ENCODE data around the gene RASSF4.

RASSF4 gene

GRCh38 chr10:45001381-45002148 lies 42.0 kb downstream of the RASSF4 start:
- Histone ChIP-seq H3K36me3 (ENCODE audit: control insufficient read depth in 1 of 2, insufficient read depth in 2 of 2, low read depth in 1 of 2, low read length in 2 of 2) (peaks cover 3 to 24% of the 10 kb centered on the region in 2 experiments), H2BK120ac (ENCODE audit: low read depth, low read length) (peak overlapping the region; percentile 89), H2AK5ac (ENCODE audit: low read length, severe bottlenecking) (no peak overlapping the region), H3K4me2 (ENCODE audit: low read length, poor library complexity, severe bottlenecking) (peak overlapping the region; percentile 65), H2BK15ac (ENCODE audit: low read depth, poor library complexity, severe bottlenecking) (peak overlapping the region; percentile 21), H3K9me3 (ENCODE audit: control insufficient read depth, low read length) (peaks cover 8% of the 10 kb centered on the region), H3K4me1 (ENCODE audit: control insufficient read depth, insufficient read depth, low read depth, low read length) (peaks cover 11% of the 10 kb centered on the region), H2BK12ac (ENCODE audit: low read length in 2 of 2) (no peak overlapping the region), H3K4me3 (ENCODE audit: insufficient read depth in 1 of 2, low read depth in 1 of 2, low read length in 2 of 2) (peak overlapping the region; percentile 53 to 81), H3K14ac (ENCODE audit: low read length in 2 of 2) (no peak overlapping the region), H2AFZ (ENCODE audit: low read depth, low read length) (peak overlapping the region; percentile 58), H4K91ac (ENCODE audit: low read length) (peak overlapping the region; percentile 74), H3K9ac (ENCODE audit: low read length) (peak overlapping the region; percentile 95), H3K4ac (ENCODE audit: low read depth in 1 of 2, low read length in 2 of 2) (peak overlapping the region; percentile 83 to 96), H3K23ac (ENCODE audit: low read length in 2 of 2) (peak overlapping the region in 1 of 2 experiments; percentile 73), H3K27me3 (ENCODE audit: control insufficient read depth in 1 of 2, insufficient read depth in 1 of 2, low read length in 2 of 2) (peaks cover 0 to 11% of the 10 kb centered on the region in 2 experiments), H3K79me1 (replicated peaks; ENCODE audit: low read length, poor library complexity, severe bottlenecking) (peaks cover 2% of the 10 kb centered on the region), H3K18ac (ENCODE audit: low read depth in 1 of 2, low read length in 2 of 2) (peak overlapping the region; percentile 87 to 97), H4K8ac (ENCODE audit: low read length) (peak overlapping the region; percentile 92), H3K27ac (ENCODE audit: low read length, poor library complexity, severe bottlenecking) (peak overlapping the region; percentile 63), H2BK5ac (ENCODE audit: low read depth, low read length, poor library complexity, severe bottlenecking) (no peak overlapping the region)
- 4% methylated on average over 9 of the region's 13 CpGs for WGBS
- peak; percentile 77 for DNase-seq

- Histone ChIP-seq H2BK15ac (ENCODE audit: low read depth, poor library complexity, severe bottlenecking) (no peak overlapping the region), H3K4me1 (ENCODE audit: control insufficient read depth, insufficient read depth, low read depth, low read length) (peaks cover 7% of the 10 kb centered on the region), H3K4me3 (ENCODE audit: insufficient read depth in 1 of 2, low read depth in 1 of 2, low read length in 2 of 2) (no peak overlapping the region), H3K4ac (ENCODE audit: low read depth in 1 of 2, low read length in 2 of 2) (no peak overlapping the region), H3K9me3 (ENCODE audit: control insufficient read depth, low read length) (peaks cover 8% of the 10 kb centered on the region), H2BK120ac (ENCODE audit: low read depth, low read length) (no peak overlapping the region), H3K23ac (ENCODE audit: low read length in 2 of 2) (no peak overlapping the region), H3K36me3 (ENCODE audit: control insufficient read depth in 1 of 2, insufficient read depth in 2 of 2, low read depth in 1 of 2, low read length in 2 of 2) (peaks cover 3 to 24% of the 10 kb centered on the region in 2 experiments), H2AK5ac (ENCODE audit: low read length, severe bottlenecking) (no peak overlapping the region), H3K4me2 (ENCODE audit: low read length, poor library complexity, severe bottlenecking) (no peak overlapping the region), H3K27ac (ENCODE audit: low read length, poor library complexity, severe bottlenecking) (no peak overlapping the region), H3K9ac (ENCODE audit: low read length) (no peak overlapping the region), H4K8ac (ENCODE audit: low read length) (no peak overlapping the region), H4K91ac (ENCODE audit: low read length) (no peak overlapping the region), H3K18ac (ENCODE audit: low read depth in 1 of 2, low read length in 2 of 2) (no peak overlapping the region), H2BK12ac (ENCODE audit: low read length in 2 of 2) (no peak overlapping the region), H3K27me3 (ENCODE audit: control insufficient read depth in 1 of 2, insufficient read depth in 1 of 2, low read length in 2 of 2) (peaks cover 0 to 11% of the 10 kb centered on the region in 2 experiments), H3K14ac (ENCODE audit: low read length in 2 of 2) (no peak overlapping the region), H2AFZ (ENCODE audit: low read depth, low read length) (no peak overlapping the region), H2BK5ac (ENCODE audit: low read depth, low read length, poor library complexity, severe bottlenecking) (no peak overlapping the region), H3K79me1 (replicated peaks; ENCODE audit: low read length, poor library complexity, severe bottlenecking) (peaks cover 2% of the 10 kb centered on the region)
- 97% methylated on average over 9 of the region's 10 CpGs for WGBS
- no peak for DNase-seq
Measured at GRCh38 chr10:45003432-45004000, 43.9 kb downstream of the RASSF4 start.

DNA sequence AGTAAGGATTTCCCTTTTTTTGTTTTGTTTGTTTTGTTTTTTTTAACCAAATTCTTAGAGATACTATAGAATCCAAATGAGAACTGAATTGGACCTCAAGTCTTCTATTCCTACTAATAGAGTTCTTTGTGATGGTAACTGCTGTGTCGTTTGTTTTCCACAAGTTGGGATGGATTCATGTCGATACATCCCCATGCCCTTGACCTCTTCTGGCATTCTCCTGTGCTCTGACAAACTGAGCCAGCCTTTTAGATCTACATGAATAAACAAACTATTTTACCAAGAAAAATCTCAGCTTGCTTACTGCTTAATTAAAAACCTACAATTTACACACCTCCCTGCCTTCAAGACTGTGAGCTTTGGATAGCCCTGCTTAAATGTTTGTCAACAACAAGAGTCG lies 45.1 kb downstream of the RASSF4 start:
- no peak overlapping the region for H3K4me2 ChIP-seq (ENCODE audit: low read length, poor library complexity, severe bottlenecking)
- H3K27ac ChIP-seq (ENCODE audit: low read length, poor library complexity, severe bottlenecking): no peak overlapping the region
- no peak overlapping the region for H3K14ac ChIP-seq (ENCODE audit: low read length in 2 of 2)
- no peak overlapping the region for H2BK15ac ChIP-seq (ENCODE audit: low read depth, poor library complexity, severe bottlenecking)
- peaks cover 7% of the 10 kb centered on the region for H3K4me1 ChIP-seq (ENCODE audit: control insufficient read depth, insufficient read depth, low read depth, low read length)
- H2AFZ ChIP-seq (ENCODE audit: low read depth, low read length): no peak overlapping the region
- no peak overlapping the region for H3K4ac ChIP-seq (ENCODE audit: low read depth in 1 of 2, low read length in 2 of 2)
- 100% methylated on average over 3 of the region's 3 CpGs for WGBS
- peaks cover 8% of the 10 kb centered on the region for H3K9me3 ChIP-seq (ENCODE audit: control insufficient read depth, low read length)
- H3K4me3 ChIP-seq (ENCODE audit: insufficient read depth in 1 of 2, low read depth in 1 of 2, low read length in 2 of 2): no peak overlapping the region
- no peak for DNase-seq
- no peak overlapping the region for H2BK5ac ChIP-seq (ENCODE audit: low read depth, low read length, poor library complexity, severe bottlenecking)
- H3K27me3 ChIP-seq (ENCODE audit: control insufficient read depth in 1 of 2, insufficient read depth in 1 of 2, low read length in 2 of 2): peaks cover 0 to 9% of the 10 kb centered on the region in 2 experiments
- peaks cover 2% of the 10 kb centered on the region for H3K79me1 ChIP-seq (replicated peaks; ENCODE audit: low read length, poor library complexity, severe bottlenecking)
- H2AK5ac ChIP-seq (ENCODE audit: low read length, severe bottlenecking): no peak overlapping the region
- H4K91ac ChIP-seq (ENCODE audit: low read length): no peak overlapping the region
- H3K18ac ChIP-seq (ENCODE audit: low read depth in 1 of 2, low read length in 2 of 2): no peak overlapping the region
- no peak overlapping the region for H3K23ac ChIP-seq (ENCODE audit: low read length in 2 of 2)
- no peak overlapping the region for H3K9ac ChIP-seq (ENCODE audit: low read length)
- no peak overlapping the region for H2BK120ac ChIP-seq (ENCODE audit: low read depth, low read length)
- peaks cover 3 to 24% of the 10 kb centered on the region in 2 experiments for H3K36me3 ChIP-seq (ENCODE audit: control insufficient read depth in 1 of 2, insufficient read depth in 2 of 2, low read depth in 1 of 2, low read length in 2 of 2)
- H2BK12ac ChIP-seq (ENCODE audit: low read length in 2 of 2): no peak overlapping the region
- no peak overlapping the region for H4K8ac ChIP-seq (ENCODE audit: low read length)

DNA sequence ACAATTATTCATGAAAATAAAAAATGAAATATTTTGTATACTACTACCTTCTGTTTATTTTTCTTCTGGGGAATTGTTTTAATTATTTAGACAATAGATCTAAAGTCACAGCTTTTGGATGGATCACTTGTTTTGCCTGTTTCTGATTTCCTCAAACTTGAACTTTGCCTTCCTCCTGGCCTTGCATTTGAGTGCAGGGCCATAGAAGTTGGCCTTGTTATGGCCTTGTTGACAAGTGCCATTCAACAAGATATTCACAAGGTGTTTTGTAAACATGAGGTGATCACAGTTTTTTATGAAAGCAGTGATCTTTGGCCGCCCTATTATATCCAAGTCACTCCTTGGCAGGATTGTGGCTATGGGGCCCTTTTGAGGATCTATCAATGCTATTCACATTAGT lies 45.7 kb downstream of the RASSF4 start:
- H2BK120ac ChIP-seq (ENCODE audit: low read depth, low read length): no peak overlapping the region
- H3K18ac ChIP-seq (ENCODE audit: low read depth in 1 of 2, low read length in 2 of 2): no peak overlapping the region
- 100% methylated on average over 1 of the region's 1 CpG for WGBS
- peaks cover 0 to 3% of the 10 kb centered on the region in 2 experiments for H3K27me3 ChIP-seq (ENCODE audit: control insufficient read depth in 1 of 2, insufficient read depth in 1 of 2, low read length in 2 of 2)
- H3K4me3 ChIP-seq (ENCODE audit: insufficient read depth in 1 of 2, low read depth in 1 of 2, low read length in 2 of 2): no peak overlapping the region
- no peak overlapping the region for H3K27ac ChIP-seq (ENCODE audit: low read length, poor library complexity, severe bottlenecking)
- no peak overlapping the region for H2BK15ac ChIP-seq (ENCODE audit: low read depth, poor library complexity, severe bottlenecking)
- H3K36me3 ChIP-seq (ENCODE audit: control insufficient read depth in 1 of 2, insufficient read depth in 2 of 2, low read depth in 1 of 2, low read length in 2 of 2): peaks cover 3 to 24% of the 10 kb centered on the region in 2 experiments
- H3K23ac ChIP-seq (ENCODE audit: low read length in 2 of 2): no peak overlapping the region
- H3K4me1 ChIP-seq (ENCODE audit: control insufficient read depth, insufficient read depth, low read depth, low read length): peaks cover 6% of the 10 kb centered on the region
- H3K14ac ChIP-seq (ENCODE audit: low read length in 2 of 2): no peak overlapping the region
- no peak overlapping the region for H3K4me2 ChIP-seq (ENCODE audit: low read length, poor library complexity, severe bottlenecking)
- no peak overlapping the region for H3K4ac ChIP-seq (ENCODE audit: low read depth in 1 of 2, low read length in 2 of 2)
- H3K9ac ChIP-seq (ENCODE audit: low read length): no peak overlapping the region
- no peak overlapping the region for H4K8ac ChIP-seq (ENCODE audit: low read length)
- DNase-seq: no peak
- no peak overlapping the region for H2BK12ac ChIP-seq (ENCODE audit: low read length in 2 of 2)
- H3K79me1 ChIP-seq (replicated peaks; ENCODE audit: low read length, poor library complexity, severe bottlenecking): peaks cover 2% of the 10 kb centered on the region
- H4K91ac ChIP-seq (ENCODE audit: low read length): no peak overlapping the region
- no peak overlapping the region for H2BK5ac ChIP-seq (ENCODE audit: low read depth, low read length, poor library complexity, severe bottlenecking)
- no peak overlapping the region for H2AK5ac ChIP-seq (ENCODE audit: low read length, severe bottlenecking)
- H3K9me3 ChIP-seq (ENCODE audit: control insufficient read depth, low read length): peaks cover 8% of the 10 kb centered on the region
- no peak overlapping the region for H2AFZ ChIP-seq (ENCODE audit: low read depth, low read length)

Data from mesenchymal stem cell (in vitro differentiated cells and primary cell).